Mesenchymal stem cell (in vitro differentiated cells and primary cell): ENCODE measurements around the gene LIN52. TPM values are rescaled to one million over a fixed set of nuclear protein-coding genes. Genes with fewer than 3 reads are reported as not detected.

Source experiments
- small RNA-seq: library from polyadenylated mRNA; stranded (forward); fragments of <200 nt; extraction: miRNeasy Mini kit (QIAGEN cat#:217004); gene quantifications from one replicate; pipeline ENCODE3, GENCODE V24; 2013; ENCODE audit warnings: low read depth

The LIN52 gene

Small RNAs within 50 kb of the gene (small RNA-seq; reads per million reads assigned to genes)
- gene AC006349.1, result not detected
- gene RN7SL530P, result not detected
